ENCODE data around the gene SLC25A17. TPM values are rescaled to one million over a fixed set of nuclear protein-coding genes. Genes with fewer than 3 reads are reported as not detected.

SLC25A17 gene
- total RNA-seq, 1 donor from 2014 or later: 4.8 TPM

DNA sequence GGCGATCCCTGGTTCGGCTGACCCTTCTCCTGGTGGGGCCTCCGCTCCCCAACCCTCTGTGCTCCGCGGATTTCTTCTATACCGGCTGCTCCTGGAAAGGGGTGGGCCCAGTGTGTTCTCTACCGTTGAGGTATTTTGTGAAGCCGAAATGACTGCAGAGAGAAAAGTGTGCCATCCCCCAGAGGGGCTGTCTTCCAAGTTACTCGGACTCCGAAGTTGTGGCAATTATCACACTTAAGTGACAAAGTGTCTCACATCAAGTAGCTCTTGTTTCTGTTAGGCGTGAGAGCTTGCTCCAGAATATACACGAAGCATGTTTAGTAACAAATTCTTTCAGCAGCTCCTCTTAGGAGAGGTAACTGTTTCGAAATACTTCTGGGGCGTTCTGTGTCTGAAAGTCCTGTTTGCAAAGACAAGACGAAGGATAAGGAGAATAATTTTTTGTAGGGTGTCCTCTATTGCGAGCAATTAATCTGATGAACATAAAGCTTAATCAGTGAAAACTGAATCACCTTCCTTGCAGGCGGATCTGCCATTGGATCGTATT lies 38.2 kb upstream of the SLC25A17 start:
- H3K27ac ChIP-seq (replicated peaks): peak overlapping the region; percentile 99
- H3K27me3 ChIP-seq (ENCODE audit: low read depth): no peaks in the 10 kb centered on the region
- intact Hi-C loops (cut with micrococcal nuclease): no loop called here
- H3K9me3 ChIP-seq (replicated peaks): no peaks in the 10 kb centered on the region
- H3K4me1 ChIP-seq: peaks cover 63% of the 10 kb centered on the region
- peaks cover 15% of the 10 kb centered on the region for H3K36me3 ChIP-seq
- DNase-seq: no peak
- TF ChIP-seq, protein P1, sequence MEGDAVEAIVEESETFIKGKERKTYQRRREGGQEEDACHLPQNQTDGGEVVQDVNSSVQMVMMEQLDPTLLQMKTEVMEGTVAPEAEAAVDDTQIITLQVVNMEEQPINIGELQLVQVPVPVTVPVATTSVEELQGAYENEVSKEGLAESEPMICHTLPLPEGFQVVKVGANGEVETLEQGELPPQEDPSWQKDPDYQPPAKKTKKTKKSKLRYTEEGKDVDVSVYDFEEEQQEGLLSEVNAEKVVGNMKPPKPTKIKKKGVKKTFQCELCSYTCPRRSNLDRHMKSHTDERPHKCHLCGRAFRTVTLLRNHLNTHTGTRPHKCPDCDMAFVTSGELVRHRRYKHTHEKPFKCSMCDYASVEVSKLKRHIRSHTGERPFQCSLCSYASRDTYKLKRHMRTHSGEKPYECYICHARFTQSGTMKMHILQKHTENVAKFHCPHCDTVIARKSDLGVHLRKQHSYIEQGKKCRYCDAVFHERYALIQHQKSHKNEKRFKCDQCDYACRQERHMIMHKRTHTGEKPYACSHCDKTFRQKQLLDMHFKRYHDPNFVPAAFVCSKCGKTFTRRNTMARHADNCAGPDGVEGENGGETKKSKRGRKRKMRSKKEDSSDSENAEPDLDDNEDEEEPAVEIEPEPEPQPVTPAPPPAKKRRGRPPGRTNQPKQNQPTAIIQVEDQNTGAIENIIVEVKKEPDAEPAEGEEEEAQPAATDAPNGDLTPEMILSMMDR (IDR thresholded peaks at IDR 0.05; ENCODE audit: borderline replicate concordance): no peak
- H3K4me3 ChIP-seq: peak overlapping the region; percentile 84

DNA sequence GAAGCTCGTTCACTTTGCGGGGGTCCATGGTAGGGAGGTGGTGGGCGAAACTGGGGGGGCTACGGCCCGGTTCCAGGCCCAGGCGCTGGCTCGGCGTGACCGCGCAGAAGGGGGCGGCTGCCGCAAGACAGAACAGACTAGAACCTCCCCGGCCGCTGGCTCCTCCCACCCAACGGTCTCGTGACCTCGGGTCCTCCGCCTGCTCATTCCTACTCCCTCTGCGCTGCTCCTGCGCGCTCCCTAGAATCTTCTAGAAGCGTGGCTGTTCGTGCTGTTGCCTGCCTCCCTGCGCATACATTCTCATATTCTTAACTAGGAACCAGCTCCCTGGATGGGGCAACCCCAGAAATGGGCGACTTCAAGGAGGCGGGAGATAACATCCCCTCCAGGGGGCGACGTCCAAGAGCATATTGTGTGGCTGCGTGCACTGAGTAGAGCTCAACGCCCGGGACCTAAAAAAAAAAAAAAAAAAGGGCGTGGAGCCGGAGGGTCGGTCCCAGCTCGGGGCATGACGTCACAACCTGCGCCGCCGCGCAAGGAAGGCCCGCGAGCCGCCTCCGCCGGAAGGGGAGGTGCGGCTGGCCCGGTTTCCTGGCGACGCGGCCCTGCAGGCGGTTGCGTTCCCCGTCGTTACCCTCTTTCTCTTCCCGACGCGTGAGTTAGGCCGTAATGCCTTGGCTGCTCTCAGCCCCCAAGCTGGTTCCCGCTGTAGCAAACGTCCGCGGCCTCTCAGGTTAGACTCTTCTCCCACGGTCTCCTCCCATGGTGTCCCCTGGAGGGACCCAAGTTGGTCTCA lies 37.6 kb upstream of the SLC25A17 start, which contains the start of the genes ST13 and XPNPEP3:
Gene ST13, minus strand, starts transcription at position 127 of the 796 bp plus-strand sequence. Its CDS starts 99 bp downstream, at position 28.
Gene XPNPEP3, plus strand, starts transcription at position 636 of the 796 bp plus-strand sequence. Its CDS starts 34 bp downstream, at position 670.
- DNase-seq: peak; percentile 98
- TF ChIP-seq, protein P1 (IDR thresholded peaks at IDR 0.05; ENCODE audit: borderline replicate concordance): peak; percentile 31
- intact Hi-C loops (cut with micrococcal nuclease): no loop called here
- Histone ChIP-seq H3K4me3 (peak within 1 kb of the TSS; percentile 84), H3K4me1 (peaks cover 70% of the 10 kb centered on the region), H3K9me3 (replicated peaks) (no peaks in the 10 kb centered on the region), H3K36me3 (peaks cover 10% of the 10 kb centered on the region), H3K27ac (replicated peaks) (peak within 1 kb of the TSS; percentile 99), H3K27me3 (ENCODE audit: low read depth) (no peaks in the 10 kb centered on the region)

DNA sequence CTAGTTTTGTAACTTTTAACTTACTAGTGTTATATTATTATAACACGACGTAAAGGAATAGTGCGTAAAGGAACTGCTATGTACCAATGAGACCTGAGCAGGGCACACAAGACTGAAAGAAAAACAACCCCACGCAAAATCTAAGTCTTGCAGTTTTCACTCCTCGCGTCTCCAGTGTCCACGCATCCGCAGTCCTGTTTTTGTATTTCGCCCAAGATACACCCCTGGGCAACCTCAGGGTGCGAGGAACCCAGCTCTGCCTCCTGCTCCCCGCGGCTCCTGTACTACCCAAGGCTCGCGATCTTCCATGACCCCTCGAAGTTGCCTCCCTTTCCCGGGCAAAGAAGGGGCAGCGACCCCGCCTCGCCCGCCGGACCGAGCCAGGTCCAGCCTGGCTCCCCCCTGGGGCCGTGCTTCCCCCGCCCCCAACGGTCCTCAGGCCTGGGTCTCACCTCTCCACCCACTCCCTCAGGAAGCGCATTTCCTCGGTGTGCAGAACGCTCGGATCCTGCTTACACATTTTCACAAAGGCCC lies 36.9 kb upstream of the SLC25A17 start:
- peak; percentile 33 for DNase-seq
- TF ChIP-seq, protein P1 (IDR thresholded peaks at IDR 0.05; ENCODE audit: borderline replicate concordance): no peak
- Histone ChIP-seq H3K36me3 (peaks cover 3% of the 10 kb centered on the region), H3K4me3 (peak overlapping the region; percentile 84), H3K27ac (replicated peaks) (peak overlapping the region; percentile 99), H3K4me1 (peaks cover 75% of the 10 kb centered on the region), H3K9me3 (replicated peaks) (no peaks in the 10 kb centered on the region), H3K27me3 (ENCODE audit: low read depth) (no peaks in the 10 kb centered on the region)
- intact Hi-C loops (cut with micrococcal nuclease): no loop called here

DNA sequence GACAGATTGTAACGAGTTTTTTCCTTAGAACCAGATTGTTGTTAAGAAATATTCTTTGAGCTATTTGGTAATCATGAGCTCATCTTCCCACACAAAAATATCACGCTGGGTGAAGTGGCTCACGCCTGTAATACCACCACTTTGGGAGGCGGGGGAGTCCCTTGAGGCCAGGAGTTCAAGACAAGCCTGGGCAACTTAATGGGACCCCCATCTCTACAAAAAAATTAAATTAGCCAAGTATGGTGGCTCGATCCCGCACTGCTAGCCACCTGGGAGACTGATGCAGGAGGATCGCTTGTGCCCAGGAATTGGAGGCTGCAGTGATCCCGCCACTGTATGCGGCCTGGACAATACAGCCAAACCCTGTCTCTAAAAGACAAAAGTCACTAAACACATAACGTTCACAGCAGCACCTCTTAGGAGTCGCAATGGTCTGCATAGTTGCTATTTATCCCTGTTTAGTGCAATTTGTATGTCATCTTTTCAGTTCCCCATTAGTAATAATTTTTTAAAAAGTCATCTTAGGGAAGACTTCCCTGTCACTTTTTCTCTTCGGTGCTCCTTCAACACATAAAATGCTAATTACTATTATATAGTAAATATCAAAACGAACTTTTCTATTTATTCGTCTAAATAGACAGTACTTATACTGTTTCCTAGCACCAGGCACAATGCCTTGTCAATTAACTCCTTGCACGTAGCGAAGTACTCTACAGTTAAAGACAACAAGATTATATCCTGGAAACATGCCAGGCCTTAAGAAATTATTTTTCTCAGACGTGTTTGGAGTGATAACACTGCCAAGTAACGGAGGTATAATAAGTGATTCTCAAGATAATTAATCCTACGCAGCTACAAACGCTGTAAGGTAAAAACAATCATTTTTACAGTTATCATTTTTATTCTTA lies 36.2 kb upstream of the SLC25A17 start:
- TF ChIP-seq, protein P1 (IDR thresholded peaks at IDR 0.05; ENCODE audit: borderline replicate concordance): no peak
- no peak for DNase-seq
- H3K27me3 ChIP-seq (ENCODE audit: low read depth): no peaks in the 10 kb centered on the region
- H3K4me3 ChIP-seq: peak overlapping the region; percentile 84
- intact Hi-C loops (cut with micrococcal nuclease): no loop called here
- H3K9me3 ChIP-seq (replicated peaks): no peaks in the 10 kb centered on the region
- peaks cover 5% of the 10 kb centered on the region for H3K36me3 ChIP-seq
- peak overlapping the region; percentile 99 for H3K27ac ChIP-seq (replicated peaks)
- peaks cover 77% of the 10 kb centered on the region for H3K4me1 ChIP-seq

DNA sequence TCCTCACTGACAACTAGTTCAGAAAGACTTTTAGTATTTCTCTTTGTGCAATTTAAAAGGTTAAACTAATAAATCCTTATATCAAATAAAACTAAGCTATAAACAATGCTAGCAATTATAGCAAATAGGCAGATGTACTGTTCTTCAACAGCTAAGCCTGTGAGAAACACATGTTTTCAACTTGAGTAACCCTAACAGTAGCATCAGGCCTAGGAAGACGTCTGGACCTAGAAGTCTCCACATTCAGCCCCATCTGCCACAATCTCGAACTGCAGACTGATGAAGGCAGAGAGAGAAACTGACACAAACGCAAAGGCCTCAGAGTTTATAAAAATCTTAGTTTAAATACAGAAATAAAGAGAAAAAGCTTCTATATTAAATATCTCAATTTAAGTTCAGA lies 34.8 kb upstream of the SLC25A17 start:
- Histone ChIP-seq H3K27ac (replicated peaks) (no peak overlapping the region), H3K36me3 (peaks cover 18% of the 10 kb centered on the region), H3K4me3 (peak overlapping the region; percentile 84), H3K4me1 (peaks cover 75% of the 10 kb centered on the region), H3K27me3 (ENCODE audit: low read depth) (no peaks in the 10 kb centered on the region), H3K9me3 (replicated peaks) (no peaks in the 10 kb centered on the region)
- intact Hi-C loops (cut with micrococcal nuclease): no loop called here
- TF ChIP-seq, protein P1 (IDR thresholded peaks at IDR 0.05; ENCODE audit: borderline replicate concordance): no peak
- DNase-seq: no peak
